GM12891 (cell line): ENCODE measurements around the gene DDX56.

Experiments
- PAX5 ChIP-seq: IDR thresholded peaks from 2 replicates; pipeline ENCODE4 v1.6.1; 2011; ENCODE audit warnings: low read length, moderate library complexity, mild to moderate bottlenecking; ENCODE audit not compliant: insufficient read depth, severe bottlenecking
- POLR2A ChIP-seq: IDR thresholded peaks from 2 replicates; pipeline ENCODE4 v1.6.1; 2011; ENCODE audit warnings: low read depth, low read length, control low read depth
- POLR2AphosphoS5 ChIP-seq: IDR thresholded peaks from 2 replicates; pipeline ENCODE4 v1.6.1; 2011; ENCODE audit warnings: low read depth, low read length, control low read depth
- SPI1 ChIP-seq: IDR thresholded peaks from 2 replicates; pipeline ENCODE4 v1.6.1; 2011; ENCODE audit warnings: low read depth, low read length, control low read depth
- TAF1 ChIP-seq: IDR thresholded peaks from 2 replicates; pipeline ENCODE4 v1.6.1; 2011; ENCODE audit warnings: low read depth, low read length, control low read depth

DNA sequence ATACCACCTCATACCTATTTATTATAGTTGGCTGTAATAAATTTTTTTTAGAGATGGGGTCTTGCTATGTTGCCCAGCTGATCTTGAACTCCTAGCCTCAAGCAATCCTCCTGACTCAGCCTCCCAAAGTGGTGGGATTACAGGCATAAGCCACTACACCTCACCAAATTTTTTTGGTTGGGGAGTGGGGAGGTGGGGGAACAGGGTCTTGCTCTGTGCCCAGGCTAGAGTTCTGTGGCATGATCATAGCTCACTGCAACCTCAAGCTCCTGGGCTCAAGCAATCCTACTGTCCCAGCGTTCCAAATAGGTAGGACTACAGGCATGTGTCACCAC lies 28.8 kb upstream of the DDX56 start:
- no peak for TF ChIP-seq POLR2AphosphoS5
- no peak for TF ChIP-seq POLR2A
- TF ChIP-seq TAF1: no peak
- TF ChIP-seq PAX5: no peak
- TF ChIP-seq SPI1: no peak
